Ascending aorta (tissue), 2 donors: ENCODE measurements around the gene TEP1. TPM values are rescaled to one million over a fixed set of nuclear protein-coding genes. Genes with fewer than 3 reads are reported as not detected.

ENCODE experiments used
- DNase-seq, 2 donors: peaks; one replicate each; pipeline ENCODE4 v3.0.0-alpha.2; 2019; ENCODE audit warnings: low spot score in 2 of 2
- H3K27ac ChIP-seq, 2 donors: fragments of 200-600 bp; sonication (generic); one replicate each; pipeline ENCODE4 v1.5.1; 2016 to 2017; ENCODE audit warnings: mild to moderate bottlenecking in 1 of 2
- H3K27me3 ChIP-seq: fragments of 200-600 bp; sonication (generic); one replicate; pipeline ENCODE4 v1.5.1; 2017
- H3K36me3 ChIP-seq, 2 donors: fragments of 200-600 bp; sonication (generic); one replicate each; pipeline ENCODE4 v1.5.1; 2016
- H3K4me1 ChIP-seq, 2 donors: fragments of 200-600 bp; sonication (generic); one replicate each; pipeline ENCODE4 v1.5.1; 2016 to 2017; ENCODE audit warnings: mild to moderate bottlenecking in 1 of 2
- H3K4me3 ChIP-seq, 2 donors: fragments of 200-600 bp; sonication (generic); one replicate each; pipeline ENCODE4 v1.5.1; 2016 to 2017; ENCODE audit warnings: mild to moderate bottlenecking in 1 of 2
- H3K9me3 ChIP-seq, 2 donors: fragments of 200-600 bp; sonication (generic); one replicate each; pipeline ENCODE4 v1.5.1; 2016
- CTCF ChIP-seq, 3 experiments: fragments of 200-600 bp in 2 of 3; fragments of 450-650 bp in 1 of 3; sonication (generic) in 2 of 3; IDR thresholded peaks; one replicate each; pipeline ENCODE4 v1.5.1; 2016 to 2019; ENCODE audit warnings: antibody characterized with exemption in 3 of 3, mild to moderate bottlenecking in 1 of 3, moderate library complexity in 1 of 3
- intact Hi-C: fragments of 100-400 bp; cut with DNase I; formaldehyde crosslinking; loops from one replicate; pipeline ENCODE4 v1.15.1; 2023
- total RNA-seq: library from RNA; depleted of rRNA; stranded (reverse); fragments of >200 nt; gene quantifications from one replicate; pipeline ENCODE4 v1.1.0, GENCODE V29; 2016

TEP1 gene
- total RNA-seq, 1 donor from 2014 or later: 43.7 TPM

DNA sequence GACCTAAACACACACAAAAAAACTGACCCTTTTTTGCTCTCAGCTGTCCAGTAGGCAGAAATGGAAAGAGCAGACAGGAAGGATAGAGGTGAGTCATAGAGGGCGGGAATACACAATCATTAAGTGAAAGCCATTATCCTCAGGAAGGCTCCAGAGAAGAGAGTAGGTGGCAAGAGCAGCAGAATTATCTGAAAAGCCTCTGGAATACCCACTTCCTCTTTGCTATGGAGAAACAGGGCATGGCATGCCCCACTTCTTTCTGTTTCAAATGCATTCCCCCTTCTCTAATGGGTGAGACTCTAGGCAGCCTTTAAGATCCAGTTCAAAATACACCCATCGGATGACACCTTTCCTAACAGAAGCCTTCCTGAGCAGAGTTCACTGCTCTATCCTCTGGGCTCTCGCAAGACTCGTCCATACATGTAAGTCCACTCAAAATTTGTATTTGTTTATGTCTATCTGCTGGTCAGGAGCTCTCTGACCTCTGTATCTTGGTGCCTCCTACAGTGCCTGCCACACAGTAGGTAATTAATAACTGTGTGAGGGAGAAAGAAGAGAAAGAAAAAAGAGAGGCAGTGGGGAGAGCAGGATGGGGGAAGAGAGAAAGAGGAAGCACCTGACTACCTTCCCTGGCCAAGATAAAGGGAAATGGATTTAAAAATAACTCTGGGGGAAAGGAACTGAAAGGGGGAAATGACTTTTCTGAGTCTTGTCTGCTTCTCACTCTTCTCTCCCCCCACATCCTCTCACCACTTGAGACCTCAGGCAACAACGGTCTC lies 14.1 kb upstream of the TEP1 start:
- H3K36me3 ChIP-seq: no peaks in the 10 kb centered on the region
- no peak for DNase-seq
- no peaks in the 10 kb centered on the region for H3K27me3 ChIP-seq
- H3K4me3 ChIP-seq: no peak overlapping the region
- H3K4me1 ChIP-seq: no peaks in the 10 kb centered on the region
- intact Hi-C loops: no loop called here
- H3K9me3 ChIP-seq: no peaks in the 10 kb centered on the region
- TF ChIP-seq CTCF (IDR thresholded peaks at IDR 0.05): no peak
- H3K27ac ChIP-seq: no peak overlapping the region

DNA sequence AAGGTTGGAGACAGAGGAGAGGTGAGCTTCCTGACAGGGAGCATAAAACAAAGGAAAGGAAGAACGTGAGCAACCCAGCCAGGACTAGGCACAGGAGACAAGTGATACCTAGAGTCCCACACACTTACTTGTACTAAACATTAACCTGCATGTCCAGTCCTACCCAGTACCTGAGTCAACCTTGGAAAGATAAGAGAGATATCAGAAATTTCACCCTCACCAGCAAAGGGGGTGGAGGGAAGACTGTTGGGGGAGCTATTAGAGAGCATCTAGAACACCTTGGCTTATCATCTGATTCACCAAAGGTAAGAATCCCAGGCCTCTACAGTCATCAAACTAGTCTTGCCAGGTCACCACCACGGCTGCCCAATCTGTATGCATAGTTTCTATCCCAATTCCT lies 11.6 kb upstream of the TEP1 start:
- intact Hi-C loops: no loop called here
- H3K27ac ChIP-seq: no peak overlapping the region
- H3K4me3 ChIP-seq: no peak overlapping the region
- H3K9me3 ChIP-seq: no peaks in the 10 kb centered on the region
- no peak for TF ChIP-seq CTCF (IDR thresholded peaks at IDR 0.05)
- no peak for DNase-seq
- no peaks in the 10 kb centered on the region for H3K27me3 ChIP-seq
- H3K4me1 ChIP-seq: no peaks in the 10 kb centered on the region
- H3K36me3 ChIP-seq: no peaks in the 10 kb centered on the region

DNA sequence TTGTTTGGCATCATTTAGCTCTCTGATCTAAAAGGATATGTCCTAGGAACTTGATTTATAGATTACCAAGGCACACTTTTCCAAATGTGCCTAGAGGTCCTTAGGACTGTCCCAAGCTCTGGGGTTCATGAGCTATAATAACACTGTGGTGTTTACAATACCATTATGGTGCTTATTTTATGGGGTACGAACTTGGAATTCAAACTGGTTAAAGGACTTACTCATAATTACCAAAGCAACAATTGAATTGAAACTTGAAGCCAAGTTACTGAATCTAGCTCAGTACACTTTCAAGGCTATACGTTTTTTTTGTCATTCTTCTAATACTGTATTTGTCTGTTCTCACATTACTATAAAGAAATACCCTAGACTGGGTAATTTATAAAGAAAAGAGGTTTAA lies 9.6 kb upstream of the TEP1 start:
- H3K27me3 ChIP-seq: no peaks in the 10 kb centered on the region
- intact Hi-C loops: no loop called here
- no peak for DNase-seq
- no peak overlapping the region for H3K27ac ChIP-seq
- no peak for TF ChIP-seq CTCF (IDR thresholded peaks at IDR 0.05)
- no peaks in the 10 kb centered on the region for H3K9me3 ChIP-seq
- no peaks in the 10 kb centered on the region for H3K36me3 ChIP-seq
- H3K4me3 ChIP-seq: no peak overlapping the region
- H3K4me1 ChIP-seq: no peaks in the 10 kb centered on the region

GRCh38 chr14:20421267-20421666 lies 8.0 kb upstream of the TEP1 start:
- Histone ChIP-seq H3K27ac (no peak overlapping the region), H3K9me3 (no peaks in the 10 kb centered on the region), H3K4me3 (no peak overlapping the region), H3K36me3 (no peaks in the 10 kb centered on the region), H3K4me1 (no peaks in the 10 kb centered on the region), H3K27me3 (no peaks in the 10 kb centered on the region)
- no peak for DNase-seq
- intact Hi-C loops: no loop called here
- TF ChIP-seq CTCF (IDR thresholded peaks at IDR 0.05): no peak

DNA sequence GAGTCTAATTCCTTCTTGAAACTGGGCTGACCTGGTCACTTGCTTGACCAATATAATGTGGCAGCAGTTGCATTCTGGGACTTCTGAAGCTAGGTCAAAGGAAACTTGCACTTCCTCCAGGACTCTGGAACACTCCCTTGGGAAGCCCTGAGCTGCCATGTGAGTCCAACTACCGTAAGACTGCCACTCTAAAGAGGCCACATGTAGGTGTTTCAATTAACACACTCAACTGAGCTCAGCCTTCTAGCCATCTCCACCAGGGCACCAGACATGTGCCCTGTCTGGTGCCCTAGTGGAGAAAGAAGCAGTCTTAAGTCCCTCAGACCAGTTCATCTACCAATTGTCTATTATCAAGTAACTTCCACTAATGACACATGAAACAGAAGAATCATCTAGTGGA lies 6.1 kb upstream of the TEP1 start:
- intact Hi-C loops: loop anchor here (10.0 kb wide), 1 partner anchor 115 kb away; no protein-coding TSS in a partner anchor
- no peak overlapping the region for H3K4me3 ChIP-seq
- DNase-seq: no peak
- H3K27ac ChIP-seq: no peak overlapping the region
- no peaks in the 10 kb centered on the region for H3K27me3 ChIP-seq
- no peaks in the 10 kb centered on the region for H3K4me1 ChIP-seq
- no peak for TF ChIP-seq CTCF (IDR thresholded peaks at IDR 0.05)
- H3K36me3 ChIP-seq: no peaks in the 10 kb centered on the region
- H3K9me3 ChIP-seq: no peaks in the 10 kb centered on the region
